A549 treated with AZD9567 at 1 μM for 4 hours (cell line): ENCODE results near the gene RAB3IP. TPM values are rescaled to one million over a fixed set of nuclear protein-coding genes. Genes with fewer than 3 reads are reported as not detected.

Experiments used
- total RNA-seq: library from RNA; stranded (reverse); fragments of 200-300 nt; extraction: Qiagen RNA extraction; gene quantifications from 5 replicates; pipeline ENCODE4 v1.2.3, GENCODE V29; 2022; ENCODE audit not compliant: insufficient read depth

RAB3IP gene
- total RNA-seq = 12.8 to 20.4 TPM (median 14.4 TPM) in 5 replicates

DNA sequence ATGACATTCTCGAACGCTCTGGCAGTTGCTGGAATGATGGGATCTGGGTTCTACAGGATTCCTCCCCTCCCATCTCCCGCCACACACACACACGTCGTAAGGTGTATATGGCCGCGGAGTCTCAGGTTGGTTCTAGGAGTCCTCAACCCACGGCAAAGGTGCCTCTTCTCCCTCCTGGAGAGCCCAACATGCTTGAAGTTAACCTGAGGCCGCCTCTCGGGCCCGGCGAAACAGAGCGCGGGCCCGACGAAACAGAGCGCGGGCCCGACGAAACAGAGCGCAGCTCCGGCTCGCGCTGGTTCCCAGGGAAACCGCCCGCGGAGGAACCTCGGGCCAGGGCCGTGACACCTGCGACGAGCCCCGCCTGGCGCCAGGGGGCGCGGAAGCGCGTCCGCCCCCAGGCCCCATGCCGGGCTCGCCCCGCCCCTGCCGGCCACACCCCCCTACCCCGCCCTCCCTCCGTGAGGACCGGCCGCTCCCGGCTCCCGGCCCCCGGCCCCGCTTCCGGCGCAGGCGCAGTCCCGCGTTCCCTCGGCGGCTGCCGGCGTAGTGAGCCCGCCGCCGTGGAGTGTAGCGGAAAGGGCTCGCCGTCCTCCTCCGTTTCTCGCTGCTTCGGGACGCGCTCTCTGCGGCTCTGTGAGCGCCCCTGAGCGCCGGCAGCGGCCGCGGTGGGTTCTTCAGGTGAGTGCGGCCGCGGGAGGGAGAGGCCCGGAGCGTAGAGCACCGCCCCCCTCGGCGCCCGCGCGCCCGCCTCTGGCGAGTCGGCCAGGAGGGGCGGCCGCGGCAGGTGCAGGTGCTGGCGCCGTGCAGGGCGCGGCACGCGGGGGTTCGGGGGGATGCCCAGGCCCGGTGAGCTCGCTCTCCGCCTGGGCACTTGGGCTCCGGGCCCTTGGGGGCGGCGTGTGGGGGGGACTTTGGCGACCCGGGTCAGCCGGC is at the start of gene RAB3IP:
TSS of gene RAB3IP (plus strand) at position 510 of the 936 bp plus-strand sequence. CDS start 16,549 bp downstream, outside the sequence.

DNA sequence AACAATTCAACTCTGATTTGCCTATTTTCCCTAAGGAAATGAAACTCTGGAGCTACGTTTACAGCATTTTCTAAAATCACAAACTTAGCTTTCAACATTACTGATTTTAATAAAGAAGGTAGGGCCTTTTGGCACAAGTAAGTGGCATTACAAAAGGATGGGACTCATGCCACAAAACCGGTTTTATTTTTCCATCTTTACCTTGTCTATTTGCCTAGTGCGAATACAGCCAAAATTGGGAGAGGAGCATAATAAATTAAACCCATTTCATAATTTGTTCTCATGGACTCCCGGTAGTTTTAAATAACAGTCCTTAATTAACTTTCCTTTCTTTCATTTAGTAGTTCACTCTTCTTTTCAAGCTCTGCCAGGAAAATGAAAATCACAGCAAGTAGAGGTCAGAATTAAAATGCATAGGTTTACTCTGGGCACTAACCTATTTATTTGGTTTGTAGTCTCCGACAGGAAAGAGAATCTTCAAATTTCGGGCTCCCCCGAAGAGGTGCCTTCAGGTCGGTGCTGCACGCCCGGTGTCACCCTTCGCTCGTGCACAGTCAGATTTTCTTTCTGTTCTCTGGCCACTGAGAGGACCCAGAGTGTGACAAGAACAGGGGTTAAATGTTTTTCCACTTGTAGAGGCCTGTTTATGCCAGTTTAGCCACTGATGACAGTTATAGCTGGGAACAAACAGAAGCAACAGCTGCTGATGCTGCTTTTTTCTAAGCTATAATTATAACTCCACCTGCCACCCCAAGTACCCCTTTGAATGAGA is 39.7 kb upstream of the RAB3IP start, which contains the start of gene BEST3:
TSS of gene BEST3 (minus strand) at position 535 of the 772 bp plus-strand sequence. CDS start 1,505 bp downstream, outside the sequence.

DNA sequence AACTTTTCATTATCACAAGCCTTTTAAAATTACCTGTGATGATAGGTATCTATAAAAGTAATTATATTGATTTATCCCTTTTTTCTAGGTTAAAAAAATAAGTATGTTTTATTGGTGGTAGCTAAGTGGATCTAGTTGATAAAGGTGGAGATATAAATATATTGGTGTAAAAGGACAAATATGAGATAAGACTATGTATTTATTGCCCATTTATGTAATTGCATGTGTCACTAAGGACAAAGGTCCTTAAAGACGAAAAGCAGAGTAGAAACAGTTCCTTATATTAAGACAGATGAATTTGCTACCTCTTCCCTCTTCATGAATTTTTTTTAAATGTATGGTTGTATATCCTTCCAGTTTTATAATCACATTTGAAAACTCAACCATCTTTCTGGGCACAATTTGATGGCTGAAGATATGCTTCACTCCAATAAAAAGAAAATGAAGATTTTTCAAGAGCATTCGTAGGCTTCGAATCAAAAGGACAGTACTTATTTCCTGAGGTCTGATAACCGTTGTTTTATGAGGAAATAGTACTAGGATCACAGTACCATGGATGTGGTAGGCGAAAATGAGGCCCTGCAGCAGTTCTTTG is 86.4 kb downstream of the RAB3IP start, which contains the start of gene MYRFL:
TSS of gene MYRFL (plus strand) at position 262 of the 595 bp plus-strand sequence. CDS start at position 553, 291 bp downstream.

Other genes starting within 250 kb of the RAB3IP start
- 281 to 353 TPM (median 289 TPM) in 5 replicates for gene CCT2, start 153.4 kb upstream of the RAB3IP start, total RNA-seq
- gene LRRC10, start 128.0 kb upstream of the RAB3IP start, total RNA-seq = not detected in 5 replicates
- 0.68 to 1.2 TPM (median 0.96 TPM) in 4 of 5 replicates, not detected in the other for gene BEST3, start 39.6 kb upstream of the RAB3IP start, total RNA-seq
- 0.02 to 0.06 TPM in 2 of 5 replicates, not detected in the others for gene MYRFL, start 86.4 kb downstream of the RAB3IP start, total RNA-seq